GM19099 (cell line): ENCODE results near the gene CDK19.

Experiments used
- POLR2A ChIP-seq: IDR thresholded peaks from 3 replicates; pipeline ENCODE4 v1.6.1; 2011; ENCODE audit warnings: low read depth; ENCODE audit not compliant: insufficient read length; ENCODE audit errors: extremely low read depth

CDK19 gene

DNA sequence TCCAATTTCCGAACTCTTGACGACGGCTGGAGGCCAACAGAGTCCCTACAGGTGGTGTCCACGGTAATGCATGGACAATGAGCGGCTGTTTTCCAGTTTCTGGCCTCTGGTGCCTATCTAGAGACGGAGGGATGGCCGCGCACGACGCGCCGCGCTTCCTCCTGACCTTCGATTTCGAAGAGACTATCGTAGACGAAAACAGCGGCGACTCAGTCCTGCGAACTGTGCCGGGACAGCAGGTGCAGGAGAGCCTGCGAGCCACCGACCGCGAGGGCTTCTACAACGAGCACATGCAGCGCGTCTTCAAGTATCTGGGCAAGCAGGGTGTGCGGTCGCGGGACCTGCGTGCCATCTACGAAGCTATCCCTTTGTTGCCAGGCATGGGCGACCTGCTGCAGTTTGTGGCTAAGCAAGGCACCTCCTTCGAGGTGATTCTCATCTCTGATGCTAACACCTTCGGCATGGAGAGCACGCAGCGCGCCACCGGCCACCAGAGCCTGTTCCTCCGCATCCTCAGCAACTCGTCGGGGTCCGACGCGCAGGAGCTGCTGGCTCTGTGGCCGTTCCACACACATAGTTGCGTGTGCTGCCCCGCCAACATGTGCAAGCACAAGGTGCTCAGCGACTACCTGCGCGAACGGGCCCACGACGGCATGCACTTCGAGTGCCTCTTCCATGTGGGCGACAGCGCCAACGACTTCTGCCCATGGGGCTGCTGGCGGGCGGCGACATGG is 169.4 kb downstream of the CDK19 start:
- no peak for TF ChIP-seq POLR2A

DNA sequence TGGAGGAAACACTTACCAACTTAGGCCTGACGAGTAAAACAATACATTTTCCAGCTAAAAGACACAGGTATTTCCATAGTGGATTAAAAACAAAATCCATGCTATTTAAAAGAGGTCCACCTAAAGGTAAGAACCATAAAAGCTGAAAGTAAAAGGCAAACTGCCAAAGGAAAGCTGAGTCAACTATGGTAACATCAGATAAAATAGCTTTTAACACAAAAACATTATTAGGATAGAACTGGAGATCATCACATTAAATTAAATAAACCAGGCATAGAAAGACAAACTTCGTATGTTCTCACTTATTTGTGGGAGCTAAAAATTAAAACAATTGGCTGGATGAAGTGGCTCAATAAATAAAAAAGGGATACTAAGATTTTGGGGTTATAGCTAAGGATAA is 172.1 kb downstream of the CDK19 start:
- no peak for TF ChIP-seq POLR2A

DNA sequence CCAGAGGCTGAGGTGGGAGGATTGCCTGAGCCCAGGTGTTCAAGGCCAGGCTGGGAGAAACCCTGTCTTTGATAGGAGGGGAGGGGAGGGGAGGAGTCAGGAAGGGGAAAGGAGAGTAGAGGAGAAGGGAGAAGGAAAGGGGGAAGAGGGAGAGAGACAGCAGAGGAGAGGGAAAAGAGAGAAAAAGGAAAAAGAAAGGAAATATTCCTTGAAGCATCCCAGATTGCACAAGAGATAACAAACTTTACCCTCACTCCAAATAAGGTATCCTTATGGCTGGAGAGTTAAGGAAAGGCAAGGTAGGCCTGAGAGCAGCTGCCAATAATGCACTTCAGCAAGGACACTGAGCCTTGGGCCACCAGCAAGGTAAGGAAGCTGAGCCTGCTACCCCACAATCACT is 172.6 kb downstream of the CDK19 start:
- TF ChIP-seq POLR2A: no peak

DNA sequence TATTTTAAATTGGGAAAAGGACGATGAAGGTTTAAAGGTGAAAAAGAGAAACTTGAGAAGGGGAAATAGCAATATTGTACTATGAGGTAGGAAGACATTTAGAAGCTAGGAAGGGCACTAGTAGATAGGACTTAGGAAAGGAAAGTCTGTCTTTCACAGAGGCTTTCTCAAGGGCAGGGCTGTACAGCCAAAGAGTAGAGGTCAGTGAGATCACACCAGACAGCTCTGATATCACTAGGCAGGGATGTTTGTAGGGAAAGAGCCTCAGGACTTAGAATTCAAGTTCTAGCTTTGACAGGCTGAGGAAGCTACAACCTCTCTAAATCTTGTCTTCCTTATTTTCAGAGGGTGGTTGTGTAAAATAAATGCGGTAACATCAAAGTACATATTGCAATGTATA is 178.5 kb downstream of the CDK19 start:
- no peak for TF ChIP-seq POLR2A

DNA sequence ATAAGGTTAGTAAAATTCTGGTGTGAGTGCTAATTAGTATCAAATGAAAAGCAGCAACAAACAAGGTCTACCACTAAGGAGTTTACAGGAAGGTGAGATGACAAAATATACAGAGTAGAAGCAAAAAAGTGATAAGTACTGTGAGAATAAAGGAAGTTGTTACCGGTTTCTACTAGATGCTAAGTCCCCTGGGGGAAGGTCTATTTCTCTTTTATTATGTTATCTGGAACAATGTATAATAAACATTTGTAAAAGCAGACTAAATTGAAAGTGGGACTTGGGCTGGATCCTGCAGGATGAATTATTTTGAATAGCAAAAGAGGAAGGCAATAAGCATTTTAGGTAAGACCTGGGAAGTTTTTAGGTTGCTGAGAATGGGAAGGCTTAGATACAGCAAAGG is 180.2 kb downstream of the CDK19 start:
- TF ChIP-seq POLR2A: no peak

DNA sequence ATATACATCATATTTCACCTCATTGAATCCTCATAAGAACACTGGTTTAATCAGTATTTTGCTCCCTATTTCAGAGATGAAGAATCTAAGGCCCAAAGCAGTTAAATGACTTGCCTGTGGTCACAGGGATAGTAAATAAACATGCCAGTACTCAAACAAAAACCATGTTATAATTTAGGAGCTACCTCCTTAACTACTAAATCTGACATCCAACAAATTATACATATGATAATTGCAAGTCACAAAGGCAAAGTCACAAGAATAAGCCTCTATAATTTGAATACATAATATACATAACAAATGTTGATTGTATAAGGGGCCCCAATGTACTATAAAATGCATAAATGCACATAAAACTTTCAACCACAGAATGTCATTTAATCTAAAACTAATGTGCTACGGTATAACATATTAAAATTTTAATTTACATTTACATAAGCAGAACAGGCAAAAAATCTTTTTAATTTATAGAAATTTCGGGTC is 181.5 kb downstream of the CDK19 start:
- TF ChIP-seq POLR2A: no peak

DNA sequence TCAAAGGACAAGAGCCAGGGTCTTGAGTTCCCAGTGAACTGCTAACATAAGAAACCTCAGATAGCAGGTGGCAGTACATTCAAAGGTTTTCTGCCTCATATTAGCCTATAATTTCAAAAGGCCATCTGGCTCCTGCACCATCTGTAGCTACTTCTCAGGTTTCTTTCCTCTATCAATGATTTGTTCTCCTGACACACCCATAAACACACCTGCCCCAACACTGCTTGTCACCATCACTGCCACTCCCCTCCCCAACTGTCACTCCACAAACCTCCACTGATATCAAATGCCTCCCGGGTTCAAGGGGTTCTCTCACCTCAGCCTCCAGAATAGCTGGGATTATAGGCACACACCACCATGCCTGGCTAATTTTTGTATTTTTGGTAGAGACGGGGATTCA is 186.1 kb downstream of the CDK19 start:
- no peak for TF ChIP-seq POLR2A

DNA sequence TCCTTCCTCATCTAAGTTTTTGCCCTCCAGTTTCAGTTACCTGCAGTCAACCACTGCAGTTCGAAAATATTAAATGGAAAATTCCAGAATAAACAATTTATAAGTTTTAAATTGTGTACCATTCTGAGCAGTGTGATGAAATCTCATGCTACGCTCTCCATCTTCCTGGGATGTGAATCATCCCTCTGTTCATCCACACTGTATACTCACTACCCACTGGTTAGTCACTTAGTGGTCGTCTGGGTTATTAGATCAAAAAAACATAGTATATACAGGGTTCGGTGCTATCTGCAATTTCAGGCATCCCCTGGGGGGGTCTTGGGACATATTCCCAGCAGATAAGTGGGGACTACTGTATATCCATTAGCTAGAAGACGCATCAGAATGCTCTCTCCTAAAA is 186.9 kb downstream of the CDK19 start:
- TF ChIP-seq POLR2A: no peak

DNA sequence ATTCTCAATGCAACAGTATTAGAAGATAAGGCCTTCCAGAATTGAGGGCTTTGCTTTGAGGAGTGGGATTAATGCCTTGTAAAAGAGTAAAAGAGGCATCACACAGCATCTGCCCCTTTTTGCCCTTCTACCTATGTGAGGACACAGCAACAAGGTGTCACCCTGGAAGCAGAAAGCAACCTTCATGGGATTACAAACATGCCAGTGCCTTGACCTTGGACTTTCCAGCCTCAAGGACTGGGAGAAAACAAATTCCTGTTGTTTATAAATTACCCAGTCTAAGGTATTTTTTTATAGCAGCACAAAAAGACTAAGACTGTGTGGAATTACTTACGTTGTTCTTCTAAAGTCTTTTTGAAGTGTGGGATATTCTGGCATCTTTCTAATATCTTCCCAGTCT is 188.8 kb downstream of the CDK19 start:
- no peak for TF ChIP-seq POLR2A

DNA sequence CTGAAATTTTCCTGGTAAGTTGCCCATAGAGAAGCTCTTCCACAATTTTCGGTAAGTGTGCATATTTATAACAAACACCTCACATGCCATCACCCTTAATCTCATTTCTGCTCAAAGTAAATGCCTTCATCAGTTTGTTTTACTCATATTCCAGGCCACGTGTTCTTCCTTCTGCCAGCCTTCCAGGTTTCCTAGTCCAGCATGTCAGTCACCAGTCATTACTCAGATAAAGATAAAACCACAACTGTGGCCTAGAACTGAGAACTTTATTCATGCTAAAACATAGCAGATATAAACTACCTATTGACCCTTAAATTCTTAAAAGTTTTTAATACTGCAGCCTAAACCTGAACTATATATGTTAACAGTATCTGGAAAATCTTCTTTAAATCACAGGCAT is 189.4 kb downstream of the CDK19 start:
- no peak for TF ChIP-seq POLR2A

DNA sequence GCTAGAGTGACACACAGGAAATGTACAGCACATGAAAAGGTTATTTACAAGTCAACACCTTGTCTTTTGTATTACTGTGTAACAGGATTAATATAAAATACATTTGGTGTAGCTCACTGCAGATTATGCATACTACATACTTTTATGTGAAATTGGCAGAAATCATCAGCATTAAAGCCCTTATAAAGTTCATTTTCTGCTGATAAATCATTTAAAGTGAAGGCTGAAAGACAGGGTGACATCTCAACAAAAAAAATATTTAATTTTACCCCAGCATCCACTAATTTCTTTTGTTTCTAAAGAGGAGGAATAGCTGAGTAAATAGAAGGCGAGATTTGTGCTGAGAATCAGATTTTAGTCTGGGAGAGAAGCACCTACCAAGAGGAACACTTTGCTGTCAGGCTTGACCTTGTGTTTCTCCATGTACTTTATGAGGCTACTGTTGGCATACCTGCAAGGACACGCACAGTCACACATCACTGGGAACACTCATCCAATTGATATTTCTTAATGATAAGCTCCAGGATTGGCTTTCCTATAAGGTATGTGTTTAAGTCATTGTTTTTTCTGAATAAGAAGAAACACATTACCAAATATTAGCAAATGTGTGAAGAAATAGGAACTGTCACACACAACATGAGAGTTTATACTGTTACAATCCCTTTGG is 192.2 kb downstream of the CDK19 start:
- TF ChIP-seq POLR2A: no peak

DNA sequence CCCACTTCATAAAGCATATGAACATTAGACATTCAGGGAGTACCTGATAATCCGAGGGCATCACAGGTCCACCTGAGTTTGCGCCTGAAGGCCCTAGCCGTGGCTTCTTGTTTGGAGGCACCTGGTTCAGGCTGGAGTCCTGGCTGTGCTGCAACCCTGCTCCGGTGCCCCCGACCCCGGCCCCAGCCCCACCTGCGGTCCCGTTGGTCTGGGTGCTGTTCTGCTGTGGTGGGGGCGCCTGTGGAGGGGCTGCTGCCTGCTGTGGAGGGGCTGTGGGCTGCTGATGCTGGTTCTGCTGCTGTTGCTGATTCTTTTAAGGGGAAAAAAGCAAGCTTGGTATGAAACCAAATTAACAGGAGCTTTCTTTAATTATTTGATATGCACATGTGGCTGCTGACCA is 194.2 kb downstream of the CDK19 start:
- no peak for TF ChIP-seq POLR2A

DNA sequence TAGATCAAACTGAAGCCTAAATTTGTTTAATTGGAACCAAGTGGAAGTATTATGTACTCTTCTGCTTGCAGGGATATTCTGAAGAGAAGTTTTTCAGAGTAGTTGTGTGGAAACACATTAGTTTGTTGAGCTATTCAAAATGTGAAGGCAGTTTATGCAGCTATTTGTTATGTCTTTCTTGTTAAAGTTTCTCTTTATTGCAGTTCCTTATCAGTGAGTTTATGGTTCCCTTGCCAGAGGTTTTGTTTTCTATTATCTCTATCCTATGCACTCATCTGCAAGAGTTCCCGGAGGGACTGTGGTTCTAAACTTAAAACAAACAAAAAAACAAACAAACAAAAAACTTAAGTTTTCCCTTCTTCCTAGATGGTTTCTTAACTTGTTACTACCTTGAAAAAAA is 195.2 kb downstream of the CDK19 start:
- no peak for TF ChIP-seq POLR2A

DNA sequence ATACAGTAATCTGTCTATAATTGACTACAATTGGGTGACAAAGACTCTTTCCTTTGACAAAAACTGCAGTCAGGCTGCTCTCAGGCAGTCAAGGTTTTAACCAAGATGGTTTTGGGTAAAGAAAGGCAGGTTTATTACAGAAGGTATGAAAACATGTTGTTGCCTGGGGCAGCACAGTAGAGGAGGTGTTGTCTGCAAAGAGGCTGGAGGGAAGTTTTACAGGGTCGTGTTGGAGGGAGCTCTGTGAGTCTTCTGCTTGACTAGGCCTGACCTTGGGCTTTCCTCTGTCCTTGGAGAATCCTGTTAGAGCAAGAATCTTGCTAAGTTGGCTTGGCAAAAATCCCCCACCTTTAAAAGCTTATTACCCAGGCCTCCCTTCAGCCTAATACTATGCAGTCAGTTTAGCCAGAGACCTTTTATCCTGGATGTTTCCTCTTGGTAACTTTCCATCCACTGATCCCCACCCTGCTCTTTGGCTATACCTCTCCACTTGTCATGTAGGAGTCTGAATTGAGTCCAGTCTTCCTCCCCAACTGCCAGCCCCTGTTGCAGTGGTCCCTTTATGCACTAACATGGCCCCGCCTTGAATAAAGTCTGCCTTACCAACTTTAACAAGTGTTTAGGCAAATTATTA is 195.9 kb downstream of the CDK19 start:
- no peak for TF ChIP-seq POLR2A

DNA sequence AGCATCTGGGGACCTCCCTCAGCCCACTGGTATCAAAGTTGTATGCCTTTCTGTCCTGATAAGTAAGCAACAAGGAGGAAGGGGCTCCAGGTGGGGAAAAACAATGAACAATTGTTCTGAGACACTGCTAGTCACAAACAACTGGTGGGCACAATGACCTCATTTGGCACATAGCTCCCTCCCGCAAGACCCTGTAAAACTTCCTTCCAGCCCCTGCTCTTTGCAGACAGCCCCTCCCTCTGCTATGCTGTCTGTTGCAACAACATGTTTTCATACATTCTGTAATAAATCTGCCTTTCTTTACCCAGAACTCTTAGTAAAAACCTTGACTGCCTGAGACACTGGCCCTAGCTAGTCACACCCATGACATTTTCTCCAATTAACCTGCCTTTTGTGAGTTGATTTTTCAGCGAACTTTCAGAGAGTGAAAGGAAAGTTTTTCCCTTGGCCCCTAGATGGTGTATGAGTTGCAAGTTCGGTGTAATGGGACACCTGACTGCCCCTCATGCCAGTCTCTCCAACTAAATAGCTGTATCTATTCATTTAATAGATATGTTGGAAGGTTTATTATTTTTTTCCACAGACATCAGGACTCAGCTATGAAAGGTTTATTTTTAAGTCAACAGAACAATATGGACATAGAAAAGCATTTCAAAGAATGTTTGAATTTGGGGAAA is 196.5 kb downstream of the CDK19 start:
- TF ChIP-seq POLR2A: no peak

DNA sequence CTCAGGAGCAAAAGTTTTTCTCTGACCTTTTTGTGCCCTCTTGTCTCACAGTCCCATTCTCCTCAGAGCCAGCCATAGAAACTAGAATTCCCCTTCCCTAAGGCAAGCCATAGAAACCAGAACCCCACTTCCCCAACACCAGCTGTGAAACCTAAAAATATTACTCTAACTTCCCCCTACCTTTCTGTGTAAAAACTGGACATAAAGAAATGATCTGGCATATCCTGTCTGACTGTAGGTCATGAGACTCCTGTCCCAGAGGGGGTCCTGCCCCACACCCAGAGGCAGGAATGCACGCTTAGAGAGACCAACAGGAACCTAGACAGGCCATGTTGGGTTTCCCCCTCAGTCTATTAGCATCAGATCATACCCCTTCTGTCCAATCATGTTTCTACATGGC is 198.2 kb downstream of the CDK19 start:
- no peak for TF ChIP-seq POLR2A

DNA sequence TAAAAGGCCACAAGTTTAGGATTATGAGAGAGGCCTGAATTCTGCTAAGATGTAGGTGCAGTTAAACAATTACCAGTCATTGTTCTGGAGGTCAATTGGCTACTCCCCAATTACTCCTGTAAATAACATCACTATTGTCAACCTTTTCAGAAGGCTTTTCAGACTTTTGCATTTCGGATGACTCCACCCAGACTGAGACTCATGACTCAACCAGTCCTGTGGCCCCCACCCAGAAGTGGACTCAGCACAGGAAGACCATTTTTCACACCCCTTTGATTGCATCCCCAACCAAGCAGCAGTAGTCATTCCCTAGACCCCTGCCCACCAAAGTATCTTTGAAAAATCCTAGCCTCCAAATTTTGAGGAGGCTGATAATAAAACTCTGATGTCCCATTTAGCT is 199.5 kb downstream of the CDK19 start:
- no peak for TF ChIP-seq POLR2A
